A549 (cell line): ENCODE measurements around the gene GOLGA6C.
A peak's percentile ranks its signal among the peaks of the same experiment; 100 is the strongest.

Experiments used
- BHLHE40 ChIP-seq: IDR thresholded peaks from 2 replicates; pipeline ENCODE4 v1.6.1; 2012; ENCODE audit warnings: low read depth, low read length, inconsistent platforms
- CHD2 ChIP-seq: fragments of 150-350 bp; IDR thresholded peaks from 2 replicates; pipeline ENCODE4 v1.6.1; 2014; ENCODE audit warnings: low read length; ENCODE audit not compliant: partially characterized antibody
- CTCF ChIP-seq: fragments of >200 bp; sonication (Bioruptor Twin); formaldehyde crosslinking; IDR thresholded peaks from 3 replicates; pipeline ENCODE4 v1.5.1; 2016
- EHMT2 ChIP-seq: fragments of 200-600 bp; sonication (generic); IDR thresholded peaks from 2 replicates; pipeline ENCODE4 v1.6.1; 2016; ENCODE audit warnings: antibody characterized with exemption, low read depth, mild to moderate bottlenecking, moderate library complexity
- GATA3 ChIP-seq: IDR thresholded peaks from 2 replicates; pipeline ENCODE4 v1.6.1; 2012; ENCODE audit warnings: borderline replicate concordance
- JUN ChIP-seq, 2 experiments: fragments of >200 bp; sonication (Bioruptor Twin); formaldehyde crosslinking; IDR thresholded peaks; 2 replicates in 1 of 2; 3 replicates in 1 of 2; pipeline ENCODE4 v1.6.1; 2016 to 2017
- POLR2A ChIP-seq: IDR thresholded peaks from 2 replicates; pipeline ENCODE4 v1.6.1; 2012; ENCODE audit warnings: mild to moderate bottlenecking, low read length
- POLR2AphosphoS2 ChIP-seq: conservative IDR thresholded peaks from 2 replicates; pipeline ENCODE4 v1.6.1; 2012; ENCODE audit warnings: low read length, improper control_type of control experiment, inconsistent platforms
- RAD21 ChIP-seq, 2 experiments: fragments of >200 bp in 1 of 2; sonication (Bioruptor Twin) in 1 of 2; formaldehyde crosslinking in 1 of 2; IDR thresholded peaks in 1 of 2; conservative IDR thresholded peaks in 1 of 2; 2 replicates in 1 of 2; 3 replicates in 1 of 2; pipeline ENCODE4 v1.6.1; 2012 to 2018; ENCODE audit warnings: inconsistent platforms in 1 of 2
- RFX5 ChIP-seq: fragments of 450-650 bp; IDR thresholded peaks from 2 replicates; pipeline ENCODE4 v1.7.1; 2014; ENCODE audit warnings: antibody characterized with exemption, mild to moderate bottlenecking, moderate library complexity
- SMC3 ChIP-seq: fragments of >200 bp; sonication (Bioruptor Twin); formaldehyde crosslinking; IDR thresholded peaks from 3 replicates; pipeline ENCODE4 v1.6.1; 2018; ENCODE audit warnings: inconsistent platforms
- TP53 ChIP-seq: fragments of 250-450 bp; sonication (Bioruptor Pico); IDR thresholded peaks from 2 replicates; pipeline ENCODE4 v1.5.0; 2021; ENCODE audit warnings: mild to moderate bottlenecking, moderate library complexity
- ZFP36 ChIP-seq: fragments of 450-650 bp; IDR thresholded peaks from 2 replicates; pipeline ENCODE4 v1.6.1; 2014; ENCODE audit warnings: borderline replicate concordance; ENCODE audit not compliant: partially characterized antibody
- TF ChIP-seq, protein P1 (sequence below): fragments of 200-600 bp; sonication (generic); IDR thresholded peaks from 2 replicates; pipeline ENCODE4 v1.6.1; 2016; ENCODE audit warnings: antibody characterized with exemption, mild to moderate bottlenecking, moderate library complexity

GRCh38 chr15:75215107-75216004 is 42.8 kb upstream of the GOLGA6C start:
- TF ChIP-seq, protein P1, sequence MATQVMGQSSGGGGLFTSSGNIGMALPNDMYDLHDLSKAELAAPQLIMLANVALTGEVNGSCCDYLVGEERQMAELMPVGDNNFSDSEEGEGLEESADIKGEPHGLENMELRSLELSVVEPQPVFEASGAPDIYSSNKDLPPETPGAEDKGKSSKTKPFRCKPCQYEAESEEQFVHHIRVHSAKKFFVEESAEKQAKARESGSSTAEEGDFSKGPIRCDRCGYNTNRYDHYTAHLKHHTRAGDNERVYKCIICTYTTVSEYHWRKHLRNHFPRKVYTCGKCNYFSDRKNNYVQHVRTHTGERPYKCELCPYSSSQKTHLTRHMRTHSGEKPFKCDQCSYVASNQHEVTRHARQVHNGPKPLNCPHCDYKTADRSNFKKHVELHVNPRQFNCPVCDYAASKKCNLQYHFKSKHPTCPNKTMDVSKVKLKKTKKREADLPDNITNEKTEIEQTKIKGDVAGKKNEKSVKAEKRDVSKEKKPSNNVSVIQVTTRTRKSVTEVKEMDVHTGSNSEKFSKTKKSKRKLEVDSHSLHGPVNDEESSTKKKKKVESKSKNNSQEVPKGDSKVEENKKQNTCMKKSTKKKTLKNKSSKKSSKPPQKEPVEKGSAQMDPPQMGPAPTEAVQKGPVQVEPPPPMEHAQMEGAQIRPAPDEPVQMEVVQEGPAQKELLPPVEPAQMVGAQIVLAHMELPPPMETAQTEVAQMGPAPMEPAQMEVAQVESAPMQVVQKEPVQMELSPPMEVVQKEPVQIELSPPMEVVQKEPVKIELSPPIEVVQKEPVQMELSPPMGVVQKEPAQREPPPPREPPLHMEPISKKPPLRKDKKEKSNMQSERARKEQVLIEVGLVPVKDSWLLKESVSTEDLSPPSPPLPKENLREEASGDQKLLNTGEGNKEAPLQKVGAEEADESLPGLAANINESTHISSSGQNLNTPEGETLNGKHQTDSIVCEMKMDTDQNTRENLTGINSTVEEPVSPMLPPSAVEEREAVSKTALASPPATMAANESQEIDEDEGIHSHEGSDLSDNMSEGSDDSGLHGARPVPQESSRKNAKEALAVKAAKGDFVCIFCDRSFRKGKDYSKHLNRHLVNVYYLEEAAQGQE = no peak
- TF ChIP-seq EHMT2 = no peak
- TF ChIP-seq CHD2 = no peak
- no peak for TF ChIP-seq POLR2A
- no peak for TF ChIP-seq ZFP36
- no peak for TF ChIP-seq RFX5
- TF ChIP-seq CTCF = no peak
- TF ChIP-seq POLR2AphosphoS2 = peak; percentile 10
- no peak for TF ChIP-seq TP53
- no peak for TF ChIP-seq BHLHE40
- TF ChIP-seq JUN (IDR thresholded peaks at IDR 0.05) = no peak
- TF ChIP-seq GATA3 = no peak
- no peak for TF ChIP-seq RAD21 (conservative IDR thresholded peaks at IDR 0.05 in 1 of 2, IDR thresholded peaks at IDR 0.05 in 1 of 2)
- no peak for TF ChIP-seq SMC3
